HG03378 (cell line): ENCODE results near the gene MORC4.

ENCODE experiments used
- ATAC-seq: cut with Tn5 transposase; IDR thresholded peaks from one replicate; pipeline ENCODE4 v1.9.1; 2021; ENCODE audit warnings: mild to moderate bottlenecking, moderate library complexity; ENCODE audit not compliant: unreplicated experiment

MORC4 gene

GRCh38 chrX:106954041-106954440 lies 46.0 kb downstream of the MORC4 start:
- ATAC-seq: no peak

- no peak for ATAC-seq
These were observed 47.0 kb downstream of the MORC4 start for GRCh38 chrX:106952988-106953387.

GRCh38 chrX:106952538-106952937 lies 47.5 kb downstream of the MORC4 start:
- no peak for ATAC-seq

GRCh38 chrX:106952089-106952488 lies 47.9 kb downstream of the MORC4 start:
- no peak for ATAC-seq

GRCh38 chrX:106951230-106951629 lies 48.8 kb downstream of the MORC4 start:
- ATAC-seq: no peak

- ATAC-seq: no peak
These were observed 49.6 kb downstream of the MORC4 start for GRCh38 chrX:106950381-106950780.

- no peak for ATAC-seq
These were observed 50.6 kb downstream of the MORC4 start for GRCh38 chrX:106949366-106949765.

GRCh38 chrX:106948641-106949040 lies 51.4 kb downstream of the MORC4 start:
- no peak for ATAC-seq

- ATAC-seq: no peak
These were observed 53.5 kb downstream of the MORC4 start for GRCh38 chrX:106946464-106946863.

- no peak for ATAC-seq
These were observed 59.9 kb downstream of the MORC4 start for GRCh38 chrX:106940068-106940467.

GRCh38 chrX:106939566-106939965 lies 60.4 kb downstream of the MORC4 start:
- no peak for ATAC-seq

- ATAC-seq: no peak
These were observed 63.8 kb downstream of the MORC4 start for GRCh38 chrX:106936246-106936645.

GRCh38 chrX:106935175-106935574 lies 64.8 kb downstream of the MORC4 start:
- ATAC-seq: no peak

- no peak for ATAC-seq
These were observed 66.5 kb downstream of the MORC4 start for GRCh38 chrX:106933538-106933961.

- no peak for ATAC-seq
These were observed 67.0 kb downstream of the MORC4 start for GRCh38 chrX:106932960-106933537.

GRCh38 chrX:106932492-106932923 lies 67.5 kb downstream of the MORC4 start:
- no peak for ATAC-seq

- no peak for ATAC-seq
These were observed 68.1 kb downstream of the MORC4 start for GRCh38 chrX:106931831-106932491.

GRCh38 chrX:106928227-106928626 lies 71.8 kb downstream of the MORC4 start:
- no peak for ATAC-seq

GRCh38 chrX:106927700-106928099 lies 72.3 kb downstream of the MORC4 start:
- ATAC-seq: no peak

- ATAC-seq: no peak
These were observed 73.0 kb downstream of the MORC4 start for GRCh38 chrX:106927023-106927422.

- no peak for ATAC-seq
These were observed 78.4 kb downstream of the MORC4 start for GRCh38 chrX:106921637-106922036.

- ATAC-seq: no peak
These were observed 80.0 kb downstream of the MORC4 start, which contains the start of gene CLDN2 for GRCh38 chrX:106919932-106920452. Gene CLDN2, plus strand, starts transcription at chrX:106920402. Its CDS starts 7,827 bp downstream, at chrX:106928229.
